HEK293T (cell line): ENCODE data around the gene SP2.
A peak's percentile ranks its signal among the peaks of the same experiment; 100 is the strongest.

Source experiments
- CTCF ChIA-PET: fragments of 350-600 bp; formaldehyde crosslinking; extraction: SDS; loops from one replicate; lab custom pipeline; 2021; ENCODE audit warnings: antibody characterized with exemption, inconsistent platforms; lab: Yijun Ruan, JAX
- POLR2A ChIA-PET: fragments of 350-600 bp; formaldehyde crosslinking; extraction: SDS; loops from one replicate; lab custom pipeline; 2020; ENCODE audit warnings: antibody characterized with exemption, inconsistent platforms; lab: Yijun Ruan, JAX
- DNase-seq: peaks from one replicate; pipeline ENCODE4 v3.0.0; 2012; ENCODE audit warnings: mixed read lengths; ENCODE audit errors: extremely low spot score
- ARNT ChIP-seq: fragments of 450-650 bp; IDR thresholded peaks from 2 replicates; pipeline ENCODE4 v1.6.1; 2017; ENCODE audit warnings: mild to moderate bottlenecking
- BHLHE40 ChIP-seq: fragments of 450-650 bp; IDR thresholded peaks from 2 replicates; pipeline ENCODE4 v1.6.1; 2016; ENCODE audit warnings: mild to moderate bottlenecking, moderate library complexity, borderline replicate concordance
- CTBP1 ChIP-seq: fragments of 450-650 bp; IDR thresholded peaks from 2 replicates; pipeline ENCODE4 v1.6.1; 2016; ENCODE audit warnings: borderline replicate concordance
- ELF4 ChIP-seq: fragments of 450-650 bp; IDR thresholded peaks from 2 replicates; pipeline ENCODE4 v1.6.1; 2017; ENCODE audit warnings: antibody characterized with exemption
- FOXA1 ChIP-seq: fragments of 450-650 bp; IDR thresholded peaks from 2 replicates; pipeline ENCODE4 v1.6.1; 2016; ENCODE audit warnings: mild to moderate bottlenecking
- FOXK2 ChIP-seq: fragments of 450-650 bp; IDR thresholded peaks from 2 replicates; pipeline ENCODE4 v1.6.1; 2016; ENCODE audit warnings: mild to moderate bottlenecking
- FOXM1 ChIP-seq: fragments of 450-650 bp; IDR thresholded peaks from 2 replicates; pipeline ENCODE4 v1.6.1; 2017; ENCODE audit warnings: mild to moderate bottlenecking, borderline replicate concordance
- HDGF ChIP-seq: fragments of 450-650 bp; IDR thresholded peaks from 2 replicates; pipeline ENCODE4 v1.6.1; 2017; ENCODE audit warnings: antibody characterized with exemption, borderline replicate concordance
- L3MBTL2 ChIP-seq: fragments of 450-650 bp; conservative IDR thresholded peaks from 2 replicates; pipeline ENCODE4 v1.6.1; 2016; ENCODE audit warnings: mild to moderate bottlenecking
- LEF1 ChIP-seq: fragments of 450-650 bp; IDR thresholded peaks from 2 replicates; pipeline ENCODE4 v1.6.1; 2017; ENCODE audit warnings: mild to moderate bottlenecking, borderline replicate concordance
- NFRKB ChIP-seq: fragments of 450-650 bp; IDR thresholded peaks from 2 replicates; pipeline ENCODE4 v1.6.1; 2016; ENCODE audit warnings: mild to moderate bottlenecking, moderate library complexity
- SP1 ChIP-seq: fragments of 450-650 bp; IDR thresholded peaks from 2 replicates; pipeline ENCODE4 v1.6.1; 2017
- SUZ12 ChIP-seq: fragments of 450-650 bp; IDR thresholded peaks from 2 replicates; pipeline ENCODE4 v1.6.1; 2016; ENCODE audit warnings: mild to moderate bottlenecking
- TARDBP ChIP-seq: fragments of 450-650 bp; IDR thresholded peaks from 2 replicates; pipeline ENCODE4 v1.6.1; 2016
- ZNF384 ChIP-seq: fragments of 450-650 bp; IDR thresholded peaks from 2 replicates; pipeline ENCODE4 v1.6.1; 2016
- TF ChIP-seq, protein P1 (sequence below): fragments of 450-650 bp; IDR thresholded peaks from 2 replicates; pipeline ENCODE4 v1.6.1; 2016

Gene SP2

GRCh38 chr17:47969930-47970724 is 74.1 kb downstream of the SP2 start:
- DNase-seq: no peak
- CTCF ChIA-PET: interaction anchor here (0.6 to 3.7 kb wide), 19 partner anchors 11 to 1722 kb away, joined by 3 to 12 read pairs (median 4); partner anchors contain the start of genes PNPO and PRR15L
- no peak for TF ChIP-seq SP1
- POLR2A ChIA-PET: interaction anchor here (0.7 to 3.0 kb wide), 24 partner anchors 8 to 321 kb away, joined by 3 to 34 read pairs (median 8); partner anchors contain the start of genes KPNB1, LRRC46, MRPL10 and PNPO

- ChIA-PET POLR2A (interaction anchor here (0.7 to 3.0 kb wide), 25 partner anchors 9 to 321 kb away, joined by 3 to 34 read pairs (median 8); partner anchors contain the start of genes KPNB1, LRRC46, MRPL10 and PNPO), CTCF (interaction anchor here (0.6 to 3.7 kb wide), 19 partner anchors 11 to 159 kb away, joined by 3 to 12 read pairs (median 3); partner anchors contain the start of genes PNPO and PRR15L)
- TF ChIP-seq L3MBTL2: peak; percentile 100
- TF ChIP-seq HDGF: no peak
- no peak for TF ChIP-seq FOXK2
- TF ChIP-seq CTBP1: no peak; the same call in 1 of the 2 replicates
- no peak for TF ChIP-seq NFRKB
- TF ChIP-seq ARNT: no peak
- TF ChIP-seq ZNF384: no peak
- no peak for TF ChIP-seq BHLHE40
- no peak for TF ChIP-seq LEF1
- no peak for TF ChIP-seq TARDBP
- peak; percentile 65; the same call in 1 of the 2 replicates for TF ChIP-seq FOXM1
- no peak for TF ChIP-seq SP1
- no peak for TF ChIP-seq FOXA1
- TF ChIP-seq ELF4: peak; percentile 85
- no peak for TF ChIP-seq SUZ12
- TF ChIP-seq, protein P1, sequence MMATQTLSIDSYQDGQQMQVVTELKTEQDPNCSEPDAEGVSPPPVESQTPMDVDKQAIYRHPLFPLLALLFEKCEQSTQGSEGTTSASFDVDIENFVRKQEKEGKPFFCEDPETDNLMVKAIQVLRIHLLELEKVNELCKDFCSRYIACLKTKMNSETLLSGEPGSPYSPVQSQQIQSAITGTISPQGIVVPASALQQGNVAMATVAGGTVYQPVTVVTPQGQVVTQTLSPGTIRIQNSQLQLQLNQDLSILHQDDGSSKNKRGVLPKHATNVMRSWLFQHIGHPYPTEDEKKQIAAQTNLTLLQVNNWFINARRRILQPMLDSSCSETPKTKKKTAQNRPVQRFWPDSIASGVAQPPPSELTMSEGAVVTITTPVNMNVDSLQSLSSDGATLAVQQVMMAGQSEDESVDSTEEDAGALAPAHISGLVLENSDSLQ: peak; percentile 83
These were observed 74.9 kb downstream of the SP2 start, which contains the start of gene CDK5RAP3 for GRCh38 chr17:47970725-47971499. CDK5RAP3 (plus strand) TSS chr17:47971113; CDS start chr17:47971147, 34 bp downstream.

GRCh38 chr17:47973541-47973940 is 77.5 kb downstream of the SP2 start:
- TF ChIP-seq L3MBTL2 (no peak), ZNF384 (no peak), BHLHE40 (no peak), LEF1 (no peak), HDGF (no peak), NFRKB (no peak), TARDBP (no peak), SUZ12 (no peak), CTBP1 (no peak), ARNT (no peak), FOXM1 (no peak), FOXK2 (no peak), ELF4 (no peak), SP1 (no peak), FOXA1 (no peak)
- TF ChIP-seq, protein P1: no peak
- no peak for DNase-seq
- ChIA-PET CTCF (interaction anchor here (1.2 kb wide), 1 partner anchor 10 kb away, joined by 3 read pairs; no protein-coding TSS in a partner anchor), POLR2A (no interaction called here)

More at GRCh38 chr17:47970725-47971499, 74.9 kb downstream of the SP2 start, which contains the start of gene CDK5RAP3:
- DNase-seq: peak; percentile 99

GRCh38 chr17:47975189-47975822 is 79.3 kb downstream of the SP2 start:
- ChIA-PET POLR2A (interaction anchor here (1.2 to 1.4 kb wide), 2 partner anchors 9 to 38 kb away, joined by 3 to 4 read pairs; no protein-coding TSS in a partner anchor), CTCF (interaction anchor here (2.4 kb wide), 1 partner anchor 43 kb away, joined by 11 read pairs; no protein-coding TSS in a partner anchor)
- no peak for TF ChIP-seq SP1
- no peak for TF ChIP-seq TARDBP
- no peak for TF ChIP-seq CTBP1
- no peak for TF ChIP-seq FOXM1
- no peak for TF ChIP-seq L3MBTL2
- TF ChIP-seq ZNF384: no peak
- TF ChIP-seq HDGF: no peak
- no peak for TF ChIP-seq NFRKB
- TF ChIP-seq BHLHE40: no peak
- no peak for TF ChIP-seq ELF4
- TF ChIP-seq FOXK2: no peak
- no peak for DNase-seq

GRCh38 chr17:47975823-47976205 is 79.8 kb downstream of the SP2 start:
- CTCF ChIA-PET: interaction anchor here (0.6 to 2.4 kb wide), 4 partner anchors 39 to 85 kb away, joined by 4 to 11 read pairs (median 6); no protein-coding TSS in a partner anchor
- POLR2A ChIA-PET: interaction anchor here (0.7 to 1.4 kb wide), 3 partner anchors 9 to 38 kb away, joined by 3 to 4 read pairs (median 3); no protein-coding TSS in a partner anchor
- no peak for TF ChIP-seq ARNT
- no peak for TF ChIP-seq HDGF
- no peak for TF ChIP-seq LEF1
- TF ChIP-seq SUZ12: no peak
- DNase-seq: no peak
